Ishikawa (cell line): ENCODE data around the gene CTSC.

Experiments
- CEBPB ChIP-seq: IDR thresholded peaks from 2 replicates; pipeline ENCODE4 v1.6.1; 2012
- CREB1 ChIP-seq: IDR thresholded peaks from 2 replicates; pipeline ENCODE4 v1.6.1; 2012; ENCODE audit warnings: low read depth
- EGR1 ChIP-seq: IDR thresholded peaks from 2 replicates; pipeline ENCODE4 v1.6.1; 2012
- EP300 ChIP-seq: IDR thresholded peaks from 2 replicates; pipeline ENCODE4 v1.6.1; 2012; ENCODE audit warnings: borderline replicate concordance
- FOXM1 ChIP-seq: IDR thresholded peaks from 2 replicates; pipeline ENCODE4 v1.6.1; 2012; ENCODE audit warnings: low read depth, borderline replicate concordance
- NFIC ChIP-seq: IDR thresholded peaks from 2 replicates; pipeline ENCODE4 v1.6.1; 2012
- RAD21 ChIP-seq: IDR thresholded peaks from 2 replicates; pipeline ENCODE4 v1.6.1; 2012; ENCODE audit warnings: low read depth
- REST ChIP-seq: IDR thresholded peaks from 2 replicates; pipeline ENCODE4 v1.6.1; 2012; ENCODE audit warnings: low read depth, mild to moderate bottlenecking
- TAF1 ChIP-seq: IDR thresholded peaks from 2 replicates; pipeline ENCODE4 v1.6.1; 2012; ENCODE audit warnings: low read depth, mild to moderate bottlenecking
- TCF12 ChIP-seq: IDR thresholded peaks from 2 replicates; pipeline ENCODE4 v1.6.1; 2012; ENCODE audit warnings: low read depth
- TEAD4 ChIP-seq: IDR thresholded peaks from 2 replicates; pipeline ENCODE4 v1.6.1; 2012
- YY1 ChIP-seq: IDR thresholded peaks from 2 replicates; pipeline ENCODE4 v1.6.1; 2012; ENCODE audit warnings: low read depth
- ZBTB7A ChIP-seq: IDR thresholded peaks from 2 replicates; pipeline ENCODE4 v1.6.1; 2012; ENCODE audit warnings: low read depth
- TF ChIP-seq, protein P1 (sequence below): IDR thresholded peaks from 2 replicates; pipeline ENCODE4 v1.6.1; 2012
- TF ChIP-seq, protein P2 (sequence below): IDR thresholded peaks from 2 replicates; pipeline ENCODE4 v1.6.1; 2012

The CTSC gene

GRCh38 chr11:88354912-88355311 is 17.4 kb upstream of the CTSC start:
- TF ChIP-seq RAD21 (no peak), CREB1 (no peak), TCF12 (no peak), EGR1 (no peak), REST (no peak), ZBTB7A (no peak), TEAD4 (no peak), TAF1 (no peak), NFIC (no peak), CEBPB (no peak), YY1 (no peak), FOXM1 (no peak), EP300 (no peak)
- TF ChIP-seq, protein P1, sequence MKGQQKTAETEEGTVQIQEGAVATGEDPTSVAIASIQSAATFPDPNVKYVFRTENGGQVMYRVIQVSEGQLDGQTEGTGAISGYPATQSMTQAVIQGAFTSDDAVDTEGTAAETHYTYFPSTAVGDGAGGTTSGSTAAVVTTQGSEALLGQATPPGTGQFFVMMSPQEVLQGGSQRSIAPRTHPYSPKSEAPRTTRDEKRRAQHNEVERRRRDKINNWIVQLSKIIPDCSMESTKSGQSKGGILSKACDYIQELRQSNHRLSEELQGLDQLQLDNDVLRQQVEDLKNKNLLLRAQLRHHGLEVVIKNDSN, result no peak
- TF ChIP-seq, protein P2, sequence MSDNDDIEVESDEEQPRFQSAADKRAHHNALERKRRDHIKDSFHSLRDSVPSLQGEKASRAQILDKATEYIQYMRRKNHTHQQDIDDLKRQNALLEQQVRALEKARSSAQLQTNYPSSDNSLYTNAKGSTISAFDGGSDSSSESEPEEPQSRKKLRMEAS, result no peak

GRCh38 chr11:88353835-88354496 is 16.4 kb upstream of the CTSC start:
- TF ChIP-seq, protein P1, result no peak
- TF ChIP-seq, protein P2, result no peak
- no peak for TF ChIP-seq CREB1
- TF ChIP-seq TEAD4, result no peak

GRCh38 chr11:88353386-88353785 is 15.8 kb upstream of the CTSC start:
- TF ChIP-seq EP300 (no peak), REST (no peak), TAF1 (no peak), FOXM1 (no peak), YY1 (no peak), NFIC (no peak), TCF12 (no peak), RAD21 (no peak), CREB1 (no peak), ZBTB7A (no peak), CEBPB (no peak)
- TF ChIP-seq, protein P2, result no peak
- TF ChIP-seq, protein P1, result no peak

DNA sequence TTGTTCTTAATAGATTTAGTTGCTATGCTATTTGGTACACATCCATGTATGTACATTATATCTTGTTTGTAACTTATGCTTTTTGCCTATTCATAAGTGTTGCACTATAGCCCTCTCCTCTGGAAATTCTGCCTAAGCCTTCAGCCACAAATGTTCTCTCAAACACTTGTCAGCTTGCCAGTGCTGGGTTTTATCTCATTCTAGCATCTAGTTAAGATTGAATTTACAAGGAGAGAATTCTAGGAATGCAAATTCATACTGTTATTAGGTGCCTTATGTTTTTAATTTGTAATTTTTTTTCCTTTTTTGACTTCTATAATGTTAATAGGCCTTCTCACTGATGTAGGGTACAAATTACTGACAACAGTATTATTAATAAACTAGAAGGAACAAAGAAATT is 14.6 kb upstream of the CTSC start:
- TF ChIP-seq ZBTB7A, result no peak
- TF ChIP-seq, protein P2, result no peak
- TF ChIP-seq FOXM1, result no peak
- TF ChIP-seq YY1, result no peak
- TF ChIP-seq TCF12, result no peak
- TF ChIP-seq TAF1, result no peak
- TF ChIP-seq, protein P1, result no peak
- no peak for TF ChIP-seq REST
- no peak for TF ChIP-seq CEBPB
- TF ChIP-seq EP300, result no peak
- TF ChIP-seq TEAD4, result no peak
- no peak for TF ChIP-seq EGR1
- TF ChIP-seq CREB1, result no peak
- TF ChIP-seq RAD21, result no peak
